PFSK-1 (cell line): ENCODE data around the gene STARD3NL.

Experiments
- POLR2AphosphoS5 ChIP-seq: IDR thresholded peaks from 2 replicates; pipeline ENCODE4 v1.6.1; 2012; ENCODE audit warnings: low read depth, mild to moderate bottlenecking, control low read depth, low read length, moderate library complexity
- SIN3A ChIP-seq: IDR thresholded peaks from 2 replicates; pipeline ENCODE4 v1.6.1; 2012; ENCODE audit warnings: mild to moderate bottlenecking, low read length, moderate library complexity, borderline replicate concordance; ENCODE audit not compliant: insufficient read depth

DNA sequence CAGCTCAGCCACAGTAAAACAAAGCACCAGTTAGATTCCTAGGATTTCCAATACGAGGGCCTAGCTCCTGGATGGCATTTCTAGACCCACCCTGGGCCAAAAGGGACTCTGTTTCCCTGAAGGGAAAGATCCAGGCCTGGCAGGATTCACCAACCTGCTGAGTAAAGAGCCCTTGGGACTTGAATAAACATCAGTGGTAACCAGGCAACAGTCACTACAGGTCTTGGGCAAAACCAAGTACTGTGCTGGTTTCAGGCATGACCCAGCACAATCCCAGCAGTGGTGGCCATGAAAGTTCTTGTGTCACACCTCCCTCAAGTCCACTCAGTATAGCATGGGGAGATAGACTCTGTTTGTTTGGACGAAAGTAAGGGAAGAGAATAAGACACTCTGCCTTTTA, 31.0 kb upstream of the STARD3NL start:
- no peak for TF ChIP-seq SIN3A
- no peak for TF ChIP-seq POLR2AphosphoS5
